DOHH2 (cell line): ENCODE data around the gene STARD4.

Experiments used
- H3F3A ChIP-seq: fragments of 200-600 bp; sonication (generic), shearing (Covaris generic); 2 replicates; pipeline ENCODE4 v1.6.0; 2016; ENCODE audit warnings: antibody characterized with exemption, mild to moderate bottlenecking; ENCODE audit not compliant: control insufficient read depth, insufficient read depth
- H3K27ac ChIP-seq: fragments of 200-600 bp; sonication (generic); 2 replicates; pipeline ENCODE4 v1.5.1; 2014; ENCODE audit warnings: low read depth, mild to moderate bottlenecking, low read length, moderate library complexity
- H3K27me3 ChIP-seq: fragments of 200-600 bp; sonication (generic); 2 replicates; pipeline ENCODE4 v1.6.1; 2014; ENCODE audit warnings: mild to moderate bottlenecking, low read length, mixed read lengths; ENCODE audit not compliant: control insufficient read depth
- H3K36me3 ChIP-seq: fragments of 200-600 bp; sonication (generic); 2 replicates; pipeline ENCODE4 v1.6.1; 2014; ENCODE audit warnings: mild to moderate bottlenecking, low read length, moderate library complexity, mixed read lengths; ENCODE audit not compliant: control insufficient read depth
- H3K4me1 ChIP-seq: fragments of 200-600 bp; sonication (generic); 2 replicates; pipeline ENCODE4 v1.6.1; 2014; ENCODE audit warnings: mild to moderate bottlenecking, low read length, mixed read lengths; ENCODE audit not compliant: control insufficient read depth
- H3K4me2 ChIP-seq: fragments of 200-600 bp; sonication (generic); 2 replicates; pipeline ENCODE4 v1.6.0; 2014; ENCODE audit warnings: mild to moderate bottlenecking, low read length, moderate library complexity
- H3K4me3 ChIP-seq: fragments of 200-600 bp; sonication (generic); 2 replicates; pipeline ENCODE4 v1.5.1; 2014; ENCODE audit warnings: mild to moderate bottlenecking, low read length, mixed read lengths
- H3K79me2 ChIP-seq: fragments of 200-600 bp; sonication (generic); 2 replicates; pipeline ENCODE4 v1.6.1; 2014; ENCODE audit warnings: mild to moderate bottlenecking, low read length, mixed read lengths; ENCODE audit not compliant: control insufficient read depth
- H3K9me2 ChIP-seq: fragments of 200-600 bp; sonication (generic); replicated peaks from 2 replicates; pipeline ENCODE4 v1.6.1; 2014; ENCODE audit warnings: mild to moderate bottlenecking, low read length, mixed read lengths; ENCODE audit not compliant: control insufficient read depth
- H3K9me3 ChIP-seq: fragments of 200-600 bp; sonication (generic); 2 replicates; pipeline ENCODE4 v1.6.1; 2014; ENCODE audit warnings: antibody characterized with exemption, low read length, mixed read lengths; ENCODE audit not compliant: control insufficient read depth, insufficient read depth
- H4K20me1 ChIP-seq: fragments of 200-600 bp; sonication (generic); 2 replicates; pipeline ENCODE4 v1.6.0; 2014; ENCODE audit warnings: low read depth, mild to moderate bottlenecking, antibody characterized with exemption, low read length, moderate library complexity; ENCODE audit not compliant: control insufficient read depth, insufficient read depth
- CTCF ChIP-seq: fragments of 200-600 bp; sonication (generic); IDR thresholded peaks from one replicate; pipeline ENCODE4 v1.5.1; 2014; ENCODE audit warnings: antibody characterized with exemption, mild to moderate bottlenecking, low read depth, low read length; ENCODE audit not compliant: poor library complexity, severe bottlenecking
- EZH2phosphoT487 ChIP-seq: fragments of 200-600 bp; sonication (generic); IDR thresholded peaks from 2 replicates; pipeline ENCODE4 v1.6.1; 2017; ENCODE audit warnings: borderline replicate concordance, mild to moderate bottlenecking, antibody characterized with exemption, low read length, moderate library complexity, mixed read lengths

The STARD4 gene

GRCh38 chr5:111488353-111488752, 24.0 kb downstream of the STARD4 start:
- no peaks in the 10 kb centered on the region for H3K79me2 ChIP-seq
- no peaks in the 10 kb centered on the region for H4K20me1 ChIP-seq
- H3K4me2 ChIP-seq, result no peak overlapping the region
- no peaks in the 10 kb centered on the region for H3K4me1 ChIP-seq
- no peaks in the 10 kb centered on the region for H3K9me3 ChIP-seq
- no peaks in the 10 kb centered on the region for H3F3A ChIP-seq
- no peak overlapping the region for H3K27ac ChIP-seq
- no peaks in the 10 kb centered on the region for H3K36me3 ChIP-seq
- no peak overlapping the region for H3K4me3 ChIP-seq
- TF ChIP-seq EZH2phosphoT487, result no peak
- no peak for TF ChIP-seq CTCF
- no peaks in the 10 kb centered on the region for H3K27me3 ChIP-seq
- no peaks in the 10 kb centered on the region for H3K9me2 ChIP-seq

GRCh38 chr5:111486926-111487325, 25.4 kb downstream of the STARD4 start:
- no peaks in the 10 kb centered on the region for H4K20me1 ChIP-seq
- H3K4me1 ChIP-seq, result no peaks in the 10 kb centered on the region
- H3K4me2 ChIP-seq, result no peak overlapping the region
- no peaks in the 10 kb centered on the region for H3F3A ChIP-seq
- no peaks in the 10 kb centered on the region for H3K36me3 ChIP-seq
- H3K27ac ChIP-seq, result no peak overlapping the region
- H3K9me3 ChIP-seq, result no peaks in the 10 kb centered on the region
- H3K9me2 ChIP-seq, result no peaks in the 10 kb centered on the region
- H3K27me3 ChIP-seq, result no peaks in the 10 kb centered on the region
- no peak for TF ChIP-seq CTCF
- no peak for TF ChIP-seq EZH2phosphoT487
- no peak overlapping the region for H3K4me3 ChIP-seq
- no peaks in the 10 kb centered on the region for H3K79me2 ChIP-seq

GRCh38 chr5:111486055-111486454, 26.3 kb downstream of the STARD4 start:
- Histone ChIP-seq H3K36me3 (no peaks in the 10 kb centered on the region), H4K20me1 (no peaks in the 10 kb centered on the region), H3F3A (no peaks in the 10 kb centered on the region), H3K9me3 (no peaks in the 10 kb centered on the region), H3K9me2 (no peaks in the 10 kb centered on the region), H3K27ac (no peak overlapping the region), H3K4me1 (no peaks in the 10 kb centered on the region), H3K4me3 (no peak overlapping the region), H3K27me3 (no peaks in the 10 kb centered on the region), H3K4me2 (no peak overlapping the region), H3K79me2 (no peaks in the 10 kb centered on the region)
- no peak for TF ChIP-seq CTCF
- no peak for TF ChIP-seq EZH2phosphoT487

- no peaks in the 10 kb centered on the region for H3K79me2 ChIP-seq
- no peaks in the 10 kb centered on the region for H3K36me3 ChIP-seq
- H3K4me2 ChIP-seq, result no peak overlapping the region
- no peaks in the 10 kb centered on the region for H3K9me3 ChIP-seq
- no peak overlapping the region for H3K4me3 ChIP-seq
- no peaks in the 10 kb centered on the region for H4K20me1 ChIP-seq
- TF ChIP-seq CTCF (no peak), EZH2phosphoT487 (no peak)
- no peaks in the 10 kb centered on the region for H3K9me2 ChIP-seq
- no peaks in the 10 kb centered on the region for H3F3A ChIP-seq
- no peaks in the 10 kb centered on the region for H3K4me1 ChIP-seq
- H3K27ac ChIP-seq, result no peak overlapping the region
- H3K27me3 ChIP-seq, result no peaks in the 10 kb centered on the region
These were observed 32.0 kb downstream of the STARD4 start for GRCh38 chr5:111480346-111480745.
